Measurements from ENCODE around the gene BRD4. TPM values are rescaled to one million over a fixed set of nuclear protein-coding genes. Genes with fewer than 3 reads are reported as not detected.

The BRD4 gene
- total RNA-seq, 2 donors from 2014 or later, result 161 to 187 TPM

DNA sequence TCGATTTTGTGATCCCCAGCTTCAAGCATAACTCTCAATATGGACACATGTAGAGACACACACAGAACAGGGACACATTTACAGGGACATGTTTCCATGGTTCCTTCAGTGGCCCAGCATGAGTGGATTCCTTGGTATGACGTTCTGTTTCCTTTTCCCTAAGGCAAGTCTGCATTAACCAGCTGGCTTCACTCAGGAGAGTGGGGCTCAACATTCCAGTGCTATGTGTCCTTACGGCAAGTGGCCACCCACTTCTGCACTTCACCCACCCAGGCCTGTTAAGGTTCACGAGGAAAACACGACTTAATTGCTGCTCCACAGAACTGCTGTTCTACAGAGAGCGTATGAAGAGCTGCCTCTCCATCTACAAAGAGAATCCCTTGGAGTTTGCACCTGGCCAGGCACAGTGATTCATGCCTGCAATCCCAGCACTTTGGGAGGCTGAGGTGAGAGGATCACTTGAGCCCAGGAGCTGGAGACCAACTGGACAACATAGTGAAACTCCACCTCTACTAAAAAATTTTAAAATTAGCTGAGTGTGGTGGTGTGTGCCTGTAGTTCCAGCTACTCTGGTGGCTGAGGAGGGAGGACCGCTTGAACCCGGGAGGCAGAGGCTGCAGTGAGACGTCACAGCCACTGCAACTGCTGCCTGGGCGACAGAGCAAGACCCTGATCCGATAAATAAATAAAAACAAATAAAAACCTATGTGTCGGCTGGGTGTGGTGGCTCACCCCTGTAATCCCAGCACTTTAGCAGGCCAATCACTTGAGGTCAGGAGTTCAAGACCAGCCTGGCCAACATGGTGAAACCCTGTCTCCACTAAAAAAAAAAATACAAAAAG is 32.5 kb downstream of the BRD4 start:
- peaks cover 7 to 35% of the 10 kb centered on the region in 2 donors for H3K36me3 Mint-ChIP-seq (ENCODE audit: insufficient read depth in 2 of 2)
- ATAC-seq (replicated peaks in 1 of 2) (no peak), DNase-seq (no peak)
- peaks cover 100% of the 10 kb centered on the region for H3K4me1 Mint-ChIP-seq (ENCODE audit: low read depth)
- no peaks in the 10 kb centered on the region for H3K27me3 Mint-ChIP-seq (ENCODE audit: low read depth)
- H3K27ac Mint-ChIP-seq, result peak overlapping the region; percentile 92
- peak overlapping the region; percentile 89 to 92 for H3K4me3 Mint-ChIP-seq
- H3K9me3 Mint-ChIP-seq, result peaks cover 0 to 2% of the 10 kb centered on the region in 2 donors

DNA sequence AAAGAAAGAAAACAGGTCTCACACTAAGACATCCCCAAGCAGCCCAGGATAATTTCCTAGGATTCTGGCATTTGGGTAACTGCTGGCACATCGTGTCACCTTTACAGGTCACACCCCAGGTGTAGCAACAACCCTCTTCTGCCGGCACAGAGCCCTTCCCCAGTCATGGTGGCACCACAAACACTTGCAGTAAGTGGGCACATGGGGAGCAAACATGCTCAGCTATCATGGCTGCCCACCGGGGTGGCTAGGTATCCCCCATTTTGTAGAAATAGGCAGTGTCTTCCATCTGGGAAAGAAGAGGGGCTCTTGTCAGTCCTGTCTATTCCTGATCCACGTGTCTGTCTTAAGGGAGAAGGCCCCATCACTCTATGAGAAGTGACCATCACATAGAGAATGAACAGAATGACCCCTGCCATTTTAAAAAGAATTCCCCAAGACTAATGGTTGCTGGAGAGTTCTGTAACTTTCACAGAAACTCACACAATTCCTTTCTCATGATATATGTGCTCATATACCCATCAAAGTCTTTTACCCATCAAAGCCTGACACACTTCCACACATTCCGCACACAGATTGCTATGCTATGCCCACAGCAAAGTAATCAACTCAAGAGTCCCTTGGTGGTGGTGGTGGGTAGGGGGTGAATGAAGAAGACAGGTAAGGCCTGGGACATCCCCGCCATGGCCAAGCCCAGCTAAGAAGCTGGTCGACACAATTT is 33.3 kb downstream of the BRD4 start:
- H3K36me3 Mint-ChIP-seq (ENCODE audit: insufficient read depth in 2 of 2), result peaks cover 7 to 35% of the 10 kb centered on the region in 2 donors
- no peak for ATAC-seq (replicated peaks in 1 of 2)
- H3K27me3 Mint-ChIP-seq (ENCODE audit: low read depth), result no peaks in the 10 kb centered on the region
- peak overlapping the region; percentile 92 for H3K27ac Mint-ChIP-seq
- DNase-seq, result no peak
- H3K4me1 Mint-ChIP-seq (ENCODE audit: low read depth), result peaks cover 100% of the 10 kb centered on the region
- peak overlapping the region; percentile 89 to 92 for H3K4me3 Mint-ChIP-seq
- peaks cover 0 to 2% of the 10 kb centered on the region in 2 donors for H3K9me3 Mint-ChIP-seq

- Mint-ChIP-seq H3K4me3 (peak overlapping the region; percentile 74 to 89), H3K36me3 (ENCODE audit: insufficient read depth in 2 of 2) (peaks cover 7 to 35% of the 10 kb centered on the region in 2 donors), H3K27ac (peak overlapping the region; percentile 92), H3K4me1 (ENCODE audit: low read depth) (peaks cover 100% of the 10 kb centered on the region), H3K9me3 (peaks cover 0 to 2% of the 10 kb centered on the region in 2 donors), H3K27me3 (ENCODE audit: low read depth) (no peaks in the 10 kb centered on the region)
- DNase-seq, result peak; percentile 32 to 43
- peak in 1 of 2 donors; percentile 3 for ATAC-seq (replicated peaks in 1 of 2)
Observed at GRCh38 chr19:15297416-15298224, 34.7 kb downstream of the BRD4 start.

DNA sequence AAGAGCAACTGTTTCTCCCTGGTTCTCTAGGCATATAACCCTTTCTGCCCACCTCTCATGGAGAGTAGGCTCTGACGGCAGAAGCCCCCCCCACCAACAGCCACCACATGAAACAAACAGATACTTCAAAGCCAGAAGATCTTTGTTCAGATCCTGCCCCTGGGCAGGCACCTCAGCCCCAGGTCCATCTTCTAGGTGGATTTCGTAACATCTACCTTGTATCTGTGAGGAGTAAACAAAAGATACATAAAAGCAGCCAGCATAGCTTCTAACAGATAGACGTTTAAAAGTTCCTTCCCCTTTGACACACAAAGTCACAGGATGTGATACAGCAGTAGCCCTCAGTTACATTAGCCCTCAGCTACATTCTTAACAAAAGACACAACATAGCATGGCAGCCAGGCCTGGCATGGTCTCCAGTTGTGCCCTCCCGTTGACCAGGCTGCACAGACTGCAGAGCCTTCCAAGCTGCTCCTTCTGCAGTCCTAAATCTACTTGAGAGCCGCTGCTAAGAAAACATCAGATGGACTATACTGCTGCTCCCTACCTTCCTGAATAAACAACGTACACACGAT is 35.4 kb downstream of the BRD4 start:
- Mint-ChIP-seq H3K27me3 (ENCODE audit: low read depth) (no peaks in the 10 kb centered on the region), H3K27ac (peak overlapping the region; percentile 92), H3K4me3 (peak overlapping the region; percentile 74 to 89), H3K36me3 (ENCODE audit: insufficient read depth in 2 of 2) (peaks cover 7 to 37% of the 10 kb centered on the region in 2 donors), H3K4me1 (ENCODE audit: low read depth) (peaks cover 100% of the 10 kb centered on the region), H3K9me3 (peaks cover 0 to 2% of the 10 kb centered on the region in 2 donors)
- ATAC-seq (replicated peaks in 1 of 2), result no peak
- peak in 1 of 2 donors; percentile 34 for DNase-seq

DNA sequence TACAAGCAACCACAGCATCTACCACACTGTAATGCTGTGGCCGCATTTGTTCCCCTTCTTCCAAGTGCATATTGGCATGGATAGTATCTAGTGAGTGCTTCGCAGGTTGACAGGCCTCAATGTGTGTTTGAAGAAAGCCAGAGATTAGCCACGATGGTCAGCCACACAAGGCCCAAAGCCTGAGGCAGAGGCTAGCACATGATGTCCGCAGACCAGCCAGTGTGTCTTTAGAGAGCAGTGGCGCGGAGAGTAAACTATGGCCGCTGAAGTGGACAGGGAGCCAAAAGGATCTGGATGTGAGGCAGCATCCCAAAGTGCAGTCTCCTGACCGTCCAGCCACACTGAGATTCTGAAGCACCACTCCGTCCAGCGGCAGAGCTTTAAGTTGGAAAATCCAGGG is 36.0 kb downstream of the BRD4 start:
- no peak for ATAC-seq (replicated peaks in 1 of 2)
- Mint-ChIP-seq H3K4me3 (peak overlapping the region; percentile 74 to 89), H3K4me1 (ENCODE audit: low read depth) (peaks cover 100% of the 10 kb centered on the region), H3K27ac (peak overlapping the region; percentile 92), H3K9me3 (peaks cover 0 to 2% of the 10 kb centered on the region in 2 donors), H3K27me3 (ENCODE audit: low read depth) (no peaks in the 10 kb centered on the region), H3K36me3 (ENCODE audit: insufficient read depth in 2 of 2) (peaks cover 7 to 36% of the 10 kb centered on the region in 2 donors)
- DNase-seq, result no peak

DNA sequence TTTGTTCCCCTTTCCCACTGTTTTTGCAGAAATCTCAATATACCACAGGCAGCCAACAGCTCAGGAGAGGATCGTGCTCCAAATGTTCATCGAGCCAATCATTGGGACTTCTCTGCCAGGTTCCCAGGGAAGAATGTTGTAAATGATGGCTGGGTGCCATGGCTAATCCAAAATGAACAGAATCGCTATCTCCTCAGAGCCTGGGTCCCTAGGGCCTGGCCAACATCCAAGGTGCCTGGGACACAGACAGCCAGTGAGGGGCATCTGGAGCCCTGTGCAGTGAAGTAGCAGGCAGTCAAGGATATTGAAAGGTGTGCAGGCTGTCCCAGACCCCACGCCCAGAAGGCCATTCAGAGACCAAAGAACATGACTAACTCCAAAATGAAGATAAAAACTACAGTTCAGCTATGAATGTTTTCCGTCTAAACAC is 37.8 kb downstream of the BRD4 start:
- Mint-ChIP-seq H3K9me3 (no peaks in the 10 kb centered on the region), H3K27me3 (ENCODE audit: low read depth) (no peaks in the 10 kb centered on the region), H3K36me3 (ENCODE audit: insufficient read depth in 2 of 2) (peaks cover 4 to 27% of the 10 kb centered on the region in 2 donors), H3K4me1 (ENCODE audit: low read depth) (peaks cover 100% of the 10 kb centered on the region), H3K4me3 (peak overlapping the region; percentile 61 to 87), H3K27ac (peak overlapping the region; percentile 92)
- DNase-seq (peak in 1 of 2 donors; percentile 28), ATAC-seq (replicated peaks in 1 of 2) (peak; percentile 60 to 65)

DNA sequence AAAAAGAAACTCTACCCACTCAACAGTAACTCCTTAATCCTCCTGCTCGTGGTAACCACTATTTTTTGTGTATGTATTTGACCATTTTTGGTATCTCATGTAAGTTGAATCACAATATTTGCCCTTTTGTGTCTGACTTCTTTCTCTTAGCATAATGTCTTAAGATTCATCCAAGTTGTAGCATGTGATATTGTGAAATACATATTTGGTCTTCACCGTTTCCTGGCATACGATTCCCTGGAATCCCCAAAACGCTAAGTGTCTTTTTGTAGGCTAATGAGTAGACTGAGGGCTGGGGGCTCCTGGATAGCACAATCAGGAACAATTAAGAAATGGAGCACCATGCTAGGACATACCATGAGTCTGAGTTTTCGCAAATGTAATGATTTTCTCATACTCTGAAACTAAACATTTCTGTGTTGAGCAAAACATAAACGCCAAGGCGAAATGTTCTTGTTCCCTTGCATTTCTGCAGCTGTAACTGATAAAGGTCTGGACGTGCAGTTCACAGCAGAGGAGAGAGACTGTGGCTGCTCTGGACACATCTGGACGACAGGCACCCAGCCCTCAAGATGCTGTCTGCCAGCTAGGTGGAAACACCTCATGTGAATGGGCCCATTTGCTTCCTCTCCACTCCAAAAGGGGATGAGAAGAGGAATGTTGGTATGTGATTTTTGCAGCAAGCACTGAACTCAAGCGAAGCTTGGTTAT is 38.4 kb downstream of the BRD4 start:
- Mint-ChIP-seq H3K4me1 (ENCODE audit: low read depth) (peaks cover 100% of the 10 kb centered on the region), H3K4me3 (peak overlapping the region; percentile 61 to 87), H3K36me3 (ENCODE audit: insufficient read depth in 2 of 2) (peaks cover 4 to 26% of the 10 kb centered on the region in 2 donors)

DNA sequence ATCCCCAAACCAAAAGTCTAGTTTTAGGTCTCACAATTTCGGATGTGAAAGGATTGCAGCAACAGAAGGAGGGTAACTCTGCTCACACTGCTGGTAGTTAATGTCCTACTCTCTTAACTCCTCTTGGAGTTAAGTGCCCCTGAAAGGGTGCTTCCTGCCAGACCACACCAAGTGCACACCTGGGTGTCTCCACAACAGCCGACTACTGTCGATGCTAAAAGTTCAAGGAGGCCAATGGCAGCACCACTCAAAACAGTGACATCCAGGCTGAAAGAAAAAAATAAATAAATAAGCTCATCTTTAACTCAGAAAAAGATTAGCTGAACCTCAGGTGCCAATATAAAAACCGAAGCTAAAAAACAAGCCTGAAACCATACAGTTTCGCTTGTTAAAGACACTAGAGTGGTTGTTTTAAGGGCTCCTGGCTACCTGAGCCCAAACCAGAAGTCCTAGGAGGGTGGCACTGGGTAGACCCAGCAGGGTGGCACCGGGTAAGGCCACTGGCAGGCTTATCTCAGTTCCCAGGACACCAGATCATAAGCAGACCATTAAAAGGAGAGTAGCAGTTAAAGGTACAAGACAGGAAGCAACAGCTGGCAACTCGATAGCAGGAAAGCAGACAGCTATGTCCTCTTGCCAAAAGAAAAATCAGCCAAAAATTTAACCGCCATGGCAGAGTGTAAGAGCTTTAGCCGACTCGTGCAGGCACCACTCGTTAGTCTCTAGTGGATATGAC is 39.3 kb downstream of the BRD4 start:
- Mint-ChIP-seq H3K9me3 (no peaks in the 10 kb centered on the region), H3K27ac (peak overlapping the region; percentile 92), H3K4me3 (peak overlapping the region; percentile 80 to 87), H3K27me3 (ENCODE audit: low read depth) (no peaks in the 10 kb centered on the region), H3K4me1 (ENCODE audit: low read depth) (peaks cover 100% of the 10 kb centered on the region), H3K36me3 (ENCODE audit: insufficient read depth in 2 of 2) (peaks cover 2 to 22% of the 10 kb centered on the region in 2 donors)
- ATAC-seq (replicated peaks in 1 of 2) (peak; percentile 6 to 25), DNase-seq (no peak)

More for the DNA sequence above, 38.4 kb downstream of the BRD4 start:
- no peak for DNase-seq
- Mint-ChIP-seq H3K27me3 (ENCODE audit: low read depth) (no peaks in the 10 kb centered on the region), H3K27ac (peak overlapping the region; percentile 92), H3K9me3 (no peaks in the 10 kb centered on the region)
- no peak for ATAC-seq (replicated peaks in 1 of 2)

DNA sequence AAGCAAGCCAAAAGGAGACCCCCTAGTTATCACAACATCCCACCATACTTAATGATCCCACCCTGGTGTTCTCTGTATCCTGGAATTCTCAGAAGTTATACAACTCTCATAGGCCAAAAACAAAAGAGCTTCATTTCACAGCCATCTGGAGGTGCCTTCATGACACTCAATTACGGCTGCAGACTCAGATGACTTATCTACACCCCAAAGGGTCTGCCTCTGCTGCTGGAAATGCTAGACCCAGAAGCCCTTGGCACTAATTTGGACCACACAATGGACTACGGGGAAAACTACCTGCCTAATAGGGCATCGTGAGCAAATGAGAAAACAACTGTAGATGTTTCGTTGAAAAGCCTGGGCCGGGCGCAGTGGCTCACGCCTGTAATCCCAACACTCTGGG is 40.2 kb downstream of the BRD4 start:
- no peak for DNase-seq
- no peaks in the 10 kb centered on the region for H3K27me3 Mint-ChIP-seq (ENCODE audit: low read depth)
- H3K4me3 Mint-ChIP-seq, result peak overlapping the region; percentile 64 to 80
- no peak for ATAC-seq (replicated peaks in 1 of 2)
- H3K36me3 Mint-ChIP-seq (ENCODE audit: insufficient read depth in 2 of 2), result peaks cover 2 to 20% of the 10 kb centered on the region in 2 donors
- H3K27ac Mint-ChIP-seq, result peak overlapping the region; percentile 64
- H3K4me1 Mint-ChIP-seq (ENCODE audit: low read depth), result peaks cover 100% of the 10 kb centered on the region
- no peaks in the 10 kb centered on the region for H3K9me3 Mint-ChIP-seq

DNA sequence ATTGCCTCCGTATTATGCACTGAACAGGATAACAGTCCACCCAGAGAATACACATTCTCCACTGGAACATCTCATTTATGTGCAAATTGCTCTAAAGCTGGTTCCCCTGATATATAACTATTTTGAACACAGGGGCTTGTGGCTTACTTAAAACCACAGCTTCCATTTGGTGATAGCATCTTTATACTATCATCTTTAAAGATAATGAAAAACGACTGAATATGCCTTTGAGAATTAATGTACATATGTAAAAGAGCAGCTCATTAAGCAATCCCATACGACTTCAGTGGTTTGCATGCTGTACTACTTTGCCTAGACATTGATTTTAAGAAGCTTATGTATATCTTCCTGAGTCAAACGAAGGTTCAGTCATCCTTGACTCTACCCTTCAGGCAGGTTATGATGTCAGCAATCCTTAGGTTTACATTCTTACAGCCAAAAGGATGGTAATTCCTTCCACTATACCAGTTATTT is 40.8 kb downstream of the BRD4 start:
- no peak for DNase-seq
- H3K27ac Mint-ChIP-seq, result peak overlapping the region; percentile 64
- H3K4me3 Mint-ChIP-seq, result peak overlapping the region; percentile 64 to 80
- no peaks in the 10 kb centered on the region for H3K9me3 Mint-ChIP-seq
- peaks cover 98% of the 10 kb centered on the region for H3K4me1 Mint-ChIP-seq (ENCODE audit: low read depth)
- peak; percentile 34 to 59 for ATAC-seq (replicated peaks in 1 of 2)
- H3K36me3 Mint-ChIP-seq (ENCODE audit: insufficient read depth in 2 of 2), result peaks cover 2 to 15% of the 10 kb centered on the region in 2 donors
- H3K27me3 Mint-ChIP-seq (ENCODE audit: low read depth), result no peaks in the 10 kb centered on the region

GRCh38 chr19:15291089-15291488 is 41.2 kb downstream of the BRD4 start:
- H3K27ac Mint-ChIP-seq, result peak overlapping the region; percentile 64
- no peaks in the 10 kb centered on the region for H3K9me3 Mint-ChIP-seq
- H3K4me1 Mint-ChIP-seq (ENCODE audit: low read depth), result peaks cover 98% of the 10 kb centered on the region
- no peak for DNase-seq
- ATAC-seq (replicated peaks in 1 of 2), result peak in 1 of 2 donors; percentile 3
- H3K36me3 Mint-ChIP-seq (ENCODE audit: insufficient read depth in 2 of 2), result peaks cover 0 to 10% of the 10 kb centered on the region in 2 donors
- H3K27me3 Mint-ChIP-seq (ENCODE audit: low read depth), result no peaks in the 10 kb centered on the region
- H3K4me3 Mint-ChIP-seq, result peak overlapping the region; percentile 52 to 64

Data from activated T-cell treated with anti-CD3 and anti-CD28 coated beads, Interleukin-2, amount 50 U/mL, for 72 hours (primary cell).